ENCODE results near the gene LRRC4C. TPM values are rescaled to one million over a fixed set of nuclear protein-coding genes. Genes with fewer than 3 reads are reported as not detected.

Gene LRRC4C
- total RNA-seq, 1 experiment from 2014 or later = 0.13 TPM

GRCh38 chr11:41134971-41135370 is 324.5 kb downstream of the LRRC4C start:
- Histone ChIP-seq H3K4me2 (ENCODE audit: insufficient read depth, insufficient read length, low read length) (no peak overlapping the region), H3K23me2 (ENCODE audit: insufficient read length, low read depth, low read length, poor library complexity, severe bottlenecking) (no peaks in the 10 kb centered on the region), H2BK120ac (ENCODE audit: low read depth, low read length, poor library complexity, severe bottlenecking) (no peak overlapping the region), H4K8ac (replicated peaks; ENCODE audit: insufficient read length, low read depth, low read length) (no peak overlapping the region), H2AFZ (ENCODE audit: low read length) (no peak overlapping the region), H3K18ac (ENCODE audit: insufficient read length, low read depth, low read length) (no peak overlapping the region), H3K4me1 (ENCODE audit: insufficient read depth, low read length) (no peaks in the 10 kb centered on the region), H3K56ac (ENCODE audit: insufficient read length, low read depth, low read length) (no peak overlapping the region), H2BK12ac (ENCODE audit: insufficient read length, low read depth, low read length) (no peak overlapping the region), H3K4ac (ENCODE audit: low read depth, low read length) (no peak overlapping the region), H3K79me1 (ENCODE audit: insufficient read depth, low read depth, low read length, poor library complexity, severe bottlenecking) (no peaks in the 10 kb centered on the region), H3K27ac (ENCODE audit: insufficient read length, low read depth, low read length) (no peak overlapping the region), H3K79me2 (ENCODE audit: insufficient read depth, low read length) (no peaks in the 10 kb centered on the region), H2BK15ac (ENCODE audit: low read depth, low read length) (no peak overlapping the region), H2BK5ac (ENCODE audit: insufficient read length, low read length) (no peak overlapping the region), H3K9ac (ENCODE audit: extremely low read depth, insufficient read length, low read length) (no peak overlapping the region), H3T11ph (ENCODE audit: low read length) (no peak overlapping the region), H2AK5ac (ENCODE audit: insufficient read length, low read length) (no peak overlapping the region), H4K91ac (ENCODE audit: insufficient read length, low read depth, low read length) (no peak overlapping the region), H4K5ac (ENCODE audit: insufficient read length, low read depth, low read length) (no peak overlapping the region), H2BK20ac (ENCODE audit: low read depth, low read length, poor library complexity, severe bottlenecking) (no peak overlapping the region), H3K23ac (ENCODE audit: insufficient read length, low read depth, low read length) (no peak overlapping the region), H3K27me3 (ENCODE audit: insufficient read depth, low read length) (no peaks in the 10 kb centered on the region), H4K20me1 (ENCODE audit: control insufficient read depth, insufficient read depth, insufficient read length) (no peaks in the 10 kb centered on the region), H3K9me3 (ENCODE audit: control insufficient read depth, low read depth, low read length) (no peaks in the 10 kb centered on the region), H3K14ac (ENCODE audit: insufficient read depth, low read length) (no peak overlapping the region)
- DNase-seq = no peak
- Mint-ChIP-seq H3K4me1 (peaks cover 4 to 7% of the 10 kb centered on the region in 2 experiments), H3K9me3 (no peaks in the 10 kb centered on the region; a peak in 1 of 5 replicates), H3K36me3 (ENCODE audit: insufficient read depth in 1 of 3, low read depth in 3 of 3) (no peaks in the 10 kb centered on the region), H3K4me3 (no peak overlapping the region), H3K27me3 (ENCODE audit: low read depth) (no peaks in the 10 kb centered on the region), H3K27ac (no peak overlapping the region)
- WGBS (ENCODE audit: extremely low coverage, insufficient read length, low lambda C conversion rate) = no CpG with 5 or more reads among the region's 1 CpG
- TF ChIP-seq CTCF (conservative IDR thresholded peaks at IDR 0.05) = no peak

Measured in H9 (cell line).